B cell (primary cell): ENCODE results near the gene STOML1. TPM values are rescaled to one million over a fixed set of nuclear protein-coding genes. Genes with fewer than 3 reads are reported as not detected.

ENCODE experiments used
- ATAC-seq: fragments of 200-7000 bp; cut with Tn5 transposase; one replicate; pipeline ENCODE4 v1.10.0; 2021; ENCODE audit warnings: low read depth, mild to moderate bottlenecking, moderate number of reproducible peaks, moderate library complexity
- CTCF ChIA-PET: fragments of 350-600 bp; sonication (Branson Sonifier 250); formaldehyde crosslinking; loops from one replicate; lab custom pipeline; 2021; ENCODE audit warnings: antibody characterized with exemption, inconsistent platforms; lab: Charles Lee
- POLR2A ChIA-PET: fragments of 350-600 bp; sonication (Branson Sonifier 250); formaldehyde crosslinking; loops from one replicate; lab custom pipeline; 2021; ENCODE audit warnings: antibody characterized with exemption; lab: Charles Lee
- DNase-seq: peaks from one replicate; pipeline ENCODE4 v3.0.0; 2013
- H2AFZ ChIP-seq: 2 replicates; pipeline ENCODE4 v1.6.1; 2012; ENCODE audit warnings: mild to moderate bottlenecking, low read depth, low read length; ENCODE audit not compliant: insufficient read depth, poor library complexity, severe bottlenecking
- H3K27ac ChIP-seq, 2 donors: 1 replicate in 1 of 2; 2 replicates in 1 of 2; pipeline ENCODE4 v1.5.1; 2012 to 2013; ENCODE audit warnings: low read length in 2 of 2, mild to moderate bottlenecking in 2 of 2, moderate library complexity in 1 of 2
- H3K27me3 ChIP-seq, 4 experiments: fragments of 200-600 bp in 1 of 4; sonication (generic) in 1 of 4; replicated peaks in 1 of 4; 1 replicate in 2 of 4; 2 replicates in 2 of 4; pipeline versions ENCODE4 v1.6.1 to v1.7.0; 2013 to 2016; ENCODE audit warnings: low read length in 3 of 4, mild to moderate bottlenecking in 2 of 4, mixed read lengths in 1 of 4, moderate library complexity in 1 of 4; ENCODE audit not compliant: insufficient read depth in 4 of 4, control insufficient read depth in 3 of 4; ENCODE audit errors: control extremely low read depth in 1 of 4
- H3K36me3 ChIP-seq, 2 experiments: replicated peaks in 1 of 2; 1 replicate in 1 of 2; 2 replicates in 1 of 2; pipeline versions ENCODE4 v1.6.1 to v1.7.1; 2013; ENCODE audit warnings: low read length in 1 of 2; ENCODE audit not compliant: insufficient read depth in 2 of 2, control insufficient read depth in 1 of 2; ENCODE audit errors: control extremely low read depth in 1 of 2, extremely low read depth in 1 of 2
- H3K4me1 ChIP-seq, 2 donors: fragments of 200-600 bp in 1 of 2; sonication (generic) in 1 of 2; 1 replicate in 1 of 2; 2 replicates in 1 of 2; pipeline versions ENCODE4 v1.5.1 to v1.6.1; 2013 to 2017; ENCODE audit warnings: low read length in 2 of 2; ENCODE audit not compliant: control insufficient read depth in 2 of 2, insufficient read depth in 2 of 2
- H3K4me2 ChIP-seq: replicated peaks from 2 replicates; pipeline ENCODE3; 2012; ENCODE audit warnings: mild to moderate bottlenecking, low read depth, low read length; ENCODE audit not compliant: poor library complexity, severe bottlenecking
- H3K4me3 ChIP-seq, 5 experiments: fragments of 200-600 bp in 1 of 5; sonication (generic) in 1 of 5; 1 replicate in 3 of 5; 2 replicates in 2 of 5; pipeline versions ENCODE4 v1.5.1 to v1.7.0; 2011 to 2016; ENCODE audit warnings: low read length in 4 of 5, mild to moderate bottlenecking in 4 of 5, low read depth in 2 of 5, control low read depth in 1 of 5, moderate library complexity in 1 of 5; ENCODE audit not compliant: insufficient read depth in 1 of 5; ENCODE audit errors: control extremely low read depth in 1 of 5, extremely low read depth in 1 of 5
- H3K79me2 ChIP-seq: fragments of 200-600 bp; sonication (generic); one replicate; pipeline ENCODE4 v1.6.0; 2016; ENCODE audit warnings: low read length; ENCODE audit not compliant: control insufficient read depth, insufficient read depth
- H3K9ac ChIP-seq: fragments of 200-600 bp; sonication (generic); 2 replicates; pipeline ENCODE4 v1.6.1; 2017; ENCODE audit warnings: mild to moderate bottlenecking, low read length, moderate library complexity
- H3K9me3 ChIP-seq, 3 donors: one replicate each; pipeline versions ENCODE4 v1.6.1 to v1.7.1; 2013; ENCODE audit warnings: low read length in 2 of 3; ENCODE audit not compliant: control insufficient read depth in 2 of 3, insufficient read depth in 1 of 3; ENCODE audit errors: control extremely low read depth in 1 of 3
- H4K20me1 ChIP-seq: 2 replicates; pipeline ENCODE4 v1.6.0; 2012; ENCODE audit warnings: mild to moderate bottlenecking, low read length; ENCODE audit not compliant: insufficient read depth, control insufficient read depth, poor library complexity, severe bottlenecking
- H3K27ac Mint-ChIP-seq: one replicate; pipeline ENCODE4 v1.8.0; 2021; ENCODE audit warnings: mixed read lengths
- H3K27me3 Mint-ChIP-seq: one replicate; pipeline ENCODE4 v1.8.0; 2021; ENCODE audit warnings: mixed read lengths
- H3K4me1 Mint-ChIP-seq: one replicate; pipeline ENCODE4 v1.8.0; 2021; ENCODE audit warnings: mixed read lengths
- H3K4me3 Mint-ChIP-seq: one replicate; pipeline ENCODE4 v1.8.0; 2021; ENCODE audit warnings: mixed read lengths
- H3K9me3 Mint-ChIP-seq: one replicate; pipeline ENCODE4 v1.8.0; 2022; ENCODE audit warnings: mixed read lengths; ENCODE audit not compliant: insufficient read depth
- EZH2 ChIP-seq: IDR thresholded peaks from 2 replicates; pipeline ENCODE4 v1.6.1; 2012; ENCODE audit warnings: borderline replicate concordance, low read depth, mild to moderate bottlenecking, moderate library complexity, low read length; ENCODE audit not compliant: insufficient read depth, poor library complexity, severe bottlenecking
- WGBS: methylation state at CpG from one replicate; pipeline ENCODE4 v1.1.5; 2013; ENCODE audit warnings: missing lambda C conversion rate; ENCODE audit not compliant: insufficient coverage; 5-methylcytosine and 5-hydroxymethylcytosine counted together
- intact Hi-C: fragments of 100-400 bp; cut with micrococcal nuclease; formaldehyde crosslinking; loops from one replicate; pipeline ENCODE4 v1.10.0; 2022
- polyA plus RNA-seq: library from polyadenylated mRNA; depleted of rRNA; stranded (reverse); fragments of >200 nt; gene quantifications from 2 replicates; pipeline ENCODE4 v1.2.3, GENCODE V29; 2012
- total RNA-seq, 2 donors: library from RNA; stranded (reverse); fragments of 120-200 nt in 1 of 2; gene quantifications; 1 replicate in 1 of 2; 2 replicates in 1 of 2; pipeline versions ENCODE4 v1.2.3 to v1.2.4, GENCODE V29; 2013 to 2022
- TF ChIP-seq, protein P1 (sequence below): fragments of 200-600 bp; IDR thresholded peaks from one replicate; pipeline ENCODE4 v1.8.0; 2022; ENCODE audit warnings: antibody characterized with exemption, mild to moderate bottlenecking

The STOML1 gene
- total and polyA plus RNA-seq, 2 donors (not counting 1 experiment from before 2014, with no cell fraction given), result 6.2 to 11.3 TPM

DNA sequence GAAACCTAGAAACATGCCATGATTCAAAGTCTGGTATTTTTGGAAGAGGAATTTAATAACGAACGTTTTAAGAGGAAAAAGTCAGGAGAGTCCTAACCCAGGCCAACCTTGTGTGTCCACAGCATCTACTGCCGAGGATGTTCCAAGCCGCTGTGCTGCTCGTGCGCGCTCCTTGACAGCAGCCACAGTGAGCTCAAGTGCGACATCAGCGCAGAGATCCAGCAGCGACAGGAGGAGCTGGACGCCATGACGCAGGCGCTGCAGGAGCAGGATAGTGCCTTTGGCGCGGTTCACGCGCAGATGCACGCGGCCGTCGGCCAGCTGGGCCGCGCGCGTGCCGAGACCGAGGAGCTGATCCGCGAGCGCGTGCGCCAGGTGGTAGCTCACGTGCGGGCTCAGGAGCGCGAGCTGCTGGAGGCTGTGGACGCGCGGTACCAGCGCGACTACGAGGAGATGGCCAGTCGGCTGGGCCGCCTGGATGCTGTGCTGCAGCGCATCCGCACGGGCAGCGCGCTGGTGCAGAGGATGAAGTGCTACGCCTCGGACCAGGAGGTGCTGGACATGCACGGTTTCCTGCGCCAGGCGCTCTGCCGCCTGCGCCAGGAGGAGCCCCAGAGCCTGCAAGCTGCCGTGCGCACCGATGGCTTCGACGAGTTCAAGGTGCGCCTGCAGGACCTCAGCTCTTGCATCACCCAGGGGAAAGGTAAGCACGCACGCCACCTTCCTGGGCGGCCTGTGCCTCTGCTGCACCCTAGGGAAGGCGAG lies 30.8 kb upstream of the STOML1 start:
- Histone ChIP-seq H4K20me1 (peaks cover 68% of the 10 kb centered on the region), H3K4me2 (no peak overlapping the region), H3K4me3 (no peak overlapping the region), H3K4me1 (no peaks in the 10 kb centered on the region), H3K9me3 (no peaks in the 10 kb centered on the region), H3K79me2 (peaks cover 69% of the 10 kb centered on the region), H2AFZ (no peak overlapping the region), H3K27me3 (no peaks in the 10 kb centered on the region), H3K36me3 (peaks cover 12 to 76% of the 10 kb centered on the region in 2 experiments), H3K9ac (no peak overlapping the region), H3K27ac (no peak overlapping the region)
- TF ChIP-seq, protein P1, sequence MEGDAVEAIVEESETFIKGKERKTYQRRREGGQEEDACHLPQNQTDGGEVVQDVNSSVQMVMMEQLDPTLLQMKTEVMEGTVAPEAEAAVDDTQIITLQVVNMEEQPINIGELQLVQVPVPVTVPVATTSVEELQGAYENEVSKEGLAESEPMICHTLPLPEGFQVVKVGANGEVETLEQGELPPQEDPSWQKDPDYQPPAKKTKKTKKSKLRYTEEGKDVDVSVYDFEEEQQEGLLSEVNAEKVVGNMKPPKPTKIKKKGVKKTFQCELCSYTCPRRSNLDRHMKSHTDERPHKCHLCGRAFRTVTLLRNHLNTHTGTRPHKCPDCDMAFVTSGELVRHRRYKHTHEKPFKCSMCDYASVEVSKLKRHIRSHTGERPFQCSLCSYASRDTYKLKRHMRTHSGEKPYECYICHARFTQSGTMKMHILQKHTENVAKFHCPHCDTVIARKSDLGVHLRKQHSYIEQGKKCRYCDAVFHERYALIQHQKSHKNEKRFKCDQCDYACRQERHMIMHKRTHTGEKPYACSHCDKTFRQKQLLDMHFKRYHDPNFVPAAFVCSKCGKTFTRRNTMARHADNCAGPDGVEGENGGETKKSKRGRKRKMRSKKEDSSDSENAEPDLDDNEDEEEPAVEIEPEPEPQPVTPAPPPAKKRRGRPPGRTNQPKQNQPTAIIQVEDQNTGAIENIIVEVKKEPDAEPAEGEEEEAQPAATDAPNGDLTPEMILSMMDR, result no peak
- TF ChIP-seq EZH2, result no peak
- no peak for DNase-seq
- Mint-ChIP-seq H3K4me3 (no peak overlapping the region), H3K27ac (no peak overlapping the region), H3K27me3 (no peaks in the 10 kb centered on the region), H3K9me3 (no peaks in the 10 kb centered on the region), H3K4me1 (peaks cover 3% of the 10 kb centered on the region)
- intact Hi-C loops, result no loop called here
- ChIA-PET CTCF (no interaction called here), POLR2A (no interaction called here)
- ATAC-seq, result no peak
- WGBS, result 98% methylated on average over 66 of the region's 66 CpGs

DNA sequence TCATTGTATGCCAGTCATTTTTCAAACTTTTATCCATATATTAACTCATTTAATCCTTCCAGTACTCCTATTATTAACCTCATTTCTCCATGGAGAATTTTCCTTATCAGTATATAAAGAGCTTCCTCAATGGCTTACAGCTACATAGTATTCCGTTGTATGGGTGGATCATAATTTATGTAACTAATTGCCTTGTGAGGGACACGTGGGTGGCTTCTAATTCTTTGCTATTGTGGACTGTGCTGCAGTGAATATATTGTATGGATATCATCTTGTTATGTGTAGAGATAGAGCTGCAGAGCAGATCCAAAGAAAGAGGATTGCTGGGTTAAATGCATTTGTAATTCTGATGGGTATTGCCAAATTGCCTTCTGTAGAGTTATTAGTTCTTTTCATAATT lies 27.6 kb upstream of the STOML1 start:
- intact Hi-C loops, result no loop called here
- H3K4me3 Mint-ChIP-seq, result no peak overlapping the region
- Histone ChIP-seq H3K36me3 (peaks cover 8 to 58% of the 10 kb centered on the region in 2 experiments), H3K4me3 (no peak overlapping the region), H4K20me1 (peaks cover 74% of the 10 kb centered on the region), H2AFZ (no peak overlapping the region), H3K9ac (no peak overlapping the region), H3K4me1 (no peaks in the 10 kb centered on the region), H3K4me2 (no peak overlapping the region), H3K27me3 (no peaks in the 10 kb centered on the region), H3K27ac (no peak overlapping the region), H3K9me3 (no peaks in the 10 kb centered on the region), H3K79me2 (peaks cover 87% of the 10 kb centered on the region)
- ATAC-seq, result no peak
- DNase-seq, result no peak
- no peaks in the 10 kb centered on the region for H3K9me3 Mint-ChIP-seq
- POLR2A ChIA-PET, result no interaction called here
- CTCF ChIA-PET, result interaction anchor here (0.8 to 1.2 kb wide), 3 partner anchors 30 to 47 kb away, joined by 3 read pairs; no protein-coding TSS in a partner anchor
- no peak overlapping the region for H3K27ac Mint-ChIP-seq
- WGBS, result 33% methylated on average over 1 of the region's 2 CpGs
- H3K27me3 Mint-ChIP-seq, result no peaks in the 10 kb centered on the region
- no peak for TF ChIP-seq EZH2
- H3K4me1 Mint-ChIP-seq, result peaks cover 10% of the 10 kb centered on the region
